HepG2 (cell line): ENCODE results near the gene HEATR5B. TPM values are rescaled to one million over a fixed set of nuclear protein-coding genes. Genes with fewer than 3 reads are reported as not detected.

Source experiments
- ATF7 ChIP-seq, 2 experiments: fragments of 450-650 bp in 1 of 2; sonication (generic) in 1 of 2; formaldehyde crosslinking in 1 of 2; IDR thresholded peaks; 2 replicates each; pipeline versions ENCODE4 v1.4.0 to v1.6.1; 2016 to 2020; ENCODE audit warnings: antibody characterized with exemption in 1 of 2, mild to moderate bottlenecking in 1 of 2, missing genetic modification reagents in 1 of 2
- ATRX ChIP-seq: sonication (generic); formaldehyde crosslinking; IDR thresholded peaks from 2 replicates; pipeline ENCODE4 v1.4.0; 2020; ENCODE audit warnings: missing genetic modification reagents, borderline replicate concordance
- CEBPB ChIP-seq: IDR thresholded peaks from 2 replicates; pipeline ENCODE4 v1.6.1; 2011; ENCODE audit warnings: low read depth, low read length, improper control_type of control experiment, borderline replicate concordance
- FOSL1 ChIP-seq: sonication (generic); formaldehyde crosslinking; IDR thresholded peaks from 2 replicates; pipeline ENCODE4 v1.9.0; 2021; ENCODE audit warnings: missing genetic modification reagents, borderline replicate concordance
- GLMP ChIP-seq: sonication (generic); formaldehyde crosslinking; IDR thresholded peaks from 2 replicates; pipeline ENCODE4 v1.9.0; 2021; ENCODE audit warnings: missing genetic modification reagents, mild to moderate bottlenecking, borderline replicate concordance
- HCFC1 ChIP-seq: fragments of 150-350 bp; IDR thresholded peaks from 2 replicates; pipeline ENCODE4 v1.6.1; 2014; ENCODE audit warnings: low read depth, low read length
- HDAC6 ChIP-seq: fragments of 200-600 bp; sonication (generic); IDR thresholded peaks from 2 replicates; pipeline ENCODE4 v1.7.0; 2017; ENCODE audit warnings: mild to moderate bottlenecking, antibody characterized with exemption, low read length, low read depth
- HNRNPH1 ChIP-seq: fragments of 200-400 bp; formaldehyde crosslinking; optimal IDR thresholded peaks from 2 replicates; pipeline ENCODE3; 2017; ENCODE audit warnings: mild to moderate bottlenecking, low read depth, low read length
- KLF11 ChIP-seq: IDR thresholded peaks from 2 replicates; pipeline ENCODE4 v1.6.1; 2016; ENCODE audit warnings: missing compliant biosample characterization
- MAZ ChIP-seq, 2 experiments: sonication (generic) in 1 of 2; formaldehyde crosslinking in 1 of 2; IDR thresholded peaks; 2 replicates each; pipeline versions ENCODE4 v1.5.0 to v1.6.1; 2012 to 2020; ENCODE audit warnings: low read depth in 2 of 2, mild to moderate bottlenecking in 2 of 2, borderline replicate concordance in 1 of 2, improper control_type of control experiment in 1 of 2, low read length in 1 of 2, missing genetic modification reagents in 1 of 2, moderate library complexity in 1 of 2
- MXD3 ChIP-seq: IDR thresholded peaks from 2 replicates; pipeline ENCODE4 v1.6.1; 2016; ENCODE audit warnings: mild to moderate bottlenecking, missing biosample characterization, missing genetic modification reagents
- RBM22 ChIP-seq: fragments of 200-400 bp; formaldehyde crosslinking; optimal IDR thresholded peaks from 2 replicates; pipeline ENCODE3; 2017; ENCODE audit warnings: mild to moderate bottlenecking, low read length, moderate library complexity
- RNF2 ChIP-seq: fragments of 450-650 bp; conservative IDR thresholded peaks from 2 replicates; pipeline ENCODE4 v1.6.1; 2016; ENCODE audit warnings: low read depth
- SAP130 ChIP-seq: IDR thresholded peaks from 2 replicates; pipeline ENCODE4 v1.6.1; 2016; ENCODE audit warnings: low read depth
- SIN3B ChIP-seq: fragments of 150-350 bp; IDR thresholded peaks from 2 replicates; pipeline ENCODE4 v1.6.1; 2014; ENCODE audit warnings: low read length
- SOX13 ChIP-seq, 3 experiments: fragments of 450-650 bp in 1 of 3; sonication (generic) in 1 of 3; formaldehyde crosslinking in 1 of 3; IDR thresholded peaks in 2 of 3; conservative IDR thresholded peaks in 1 of 3; 2 replicates each; pipeline versions ENCODE4 v1.5.0 to v1.6.1; 2016 to 2020; ENCODE audit warnings: antibody characterized with exemption in 1 of 3, mild to moderate bottlenecking in 1 of 3, missing compliant biosample characterization in 1 of 3, missing genetic modification reagents in 1 of 3, moderate library complexity in 1 of 3
- TSC22D2 ChIP-seq: sonication (generic); formaldehyde crosslinking; IDR thresholded peaks from 2 replicates; pipeline ENCODE4 v1.5.1; 2020; ENCODE audit warnings: missing genetic modification reagents, mild to moderate bottlenecking, borderline replicate concordance
- ZBTB1 ChIP-seq: sonication (generic); formaldehyde crosslinking; IDR thresholded peaks from 2 replicates; pipeline ENCODE4 v1.4.0; 2020; ENCODE audit warnings: missing genetic modification reagents, borderline replicate concordance
- polyA plus RNA-seq, 8 experiments: library from polyadenylated mRNA; depleted of rRNA in 3 of 8; stranded (reverse) in 7 of 8; unstranded in 1 of 8; fragments of >200 nt; fragmentation: Illumina TruSeq in 4 of 8; extraction: Trizol in 4 of 8; gene quantifications; 2 replicates each; pipeline versions ENCODE4 v1.2.1 to v1.2.3, GENCODE V29; 2011 to 2016; ENCODE audit warnings: low read depth in 4 of 8, missing spikeins in 1 of 8, mixed read lengths in 1 of 8; ENCODE audit not compliant: insufficient read depth in 1 of 8
- total RNA-seq, 5 experiments: library from RNA; depleted of rRNA; stranded (reverse); fragments of >200 nt; fragmentation: Illumina TruSeq; extraction: Trizol; gene quantifications; 2 replicates each; pipeline ENCODE4 v1.2.3, GENCODE V29; 2016; ENCODE audit warnings: low read depth in 1 of 5
- TF ChIP-seq, protein P1 (sequence below): sonication (generic); formaldehyde crosslinking; IDR thresholded peaks from 2 replicates; pipeline ENCODE4 v1.4.0; 2020; ENCODE audit warnings: mild to moderate bottlenecking, missing genetic modification reagents
- TF ChIP-seq, protein P2 (sequence below): IDR thresholded peaks from 2 replicates; pipeline ENCODE4 v1.6.1; 2016; ENCODE audit warnings: missing compliant biosample characterization, missing genetic modification reagents, borderline replicate concordance
- TF ChIP-seq, protein P3 (sequence below): sonication (generic); formaldehyde crosslinking; IDR thresholded peaks from 2 replicates; pipeline ENCODE4 v1.4.0; 2020; ENCODE audit warnings: low read depth, mild to moderate bottlenecking, missing genetic modification reagents

Gene HEATR5B
- total and polyA plus RNA-seq, 2 of the 13 experiments (the other 11 are each of a cell fraction or from before 2014, with no cell fraction given): 12.7 to 16.3 TPM

GRCh38 chr2:37083873-37084794 is at the start of gene HEATR5B, which contains the start of gene GPATCH11 (continued):
- TF ChIP-seq, protein P1, sequence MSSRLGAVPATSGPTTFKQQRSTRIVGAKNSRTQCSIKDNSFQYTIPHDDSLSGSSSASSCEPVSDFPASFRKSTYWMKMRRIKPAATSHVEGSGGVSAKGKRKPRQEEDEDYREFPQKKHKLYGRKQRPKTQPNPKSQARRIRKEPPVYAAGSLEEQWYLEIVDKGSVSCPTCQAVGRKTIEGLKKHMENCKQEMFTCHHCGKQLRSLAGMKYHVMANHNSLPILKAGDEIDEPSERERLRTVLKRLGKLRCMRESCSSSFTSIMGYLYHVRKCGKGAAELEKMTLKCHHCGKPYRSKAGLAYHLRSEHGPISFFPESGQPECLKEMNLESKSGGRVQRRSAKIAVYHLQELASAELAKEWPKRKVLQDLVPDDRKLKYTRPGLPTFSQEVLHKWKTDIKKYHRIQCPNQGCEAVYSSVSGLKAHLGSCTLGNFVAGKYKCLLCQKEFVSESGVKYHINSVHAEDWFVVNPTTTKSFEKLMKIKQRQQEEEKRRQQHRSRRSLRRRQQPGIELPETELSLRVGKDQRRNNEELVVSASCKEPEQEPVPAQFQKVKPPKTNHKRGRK: no peak
- TF ChIP-seq, protein P2, sequence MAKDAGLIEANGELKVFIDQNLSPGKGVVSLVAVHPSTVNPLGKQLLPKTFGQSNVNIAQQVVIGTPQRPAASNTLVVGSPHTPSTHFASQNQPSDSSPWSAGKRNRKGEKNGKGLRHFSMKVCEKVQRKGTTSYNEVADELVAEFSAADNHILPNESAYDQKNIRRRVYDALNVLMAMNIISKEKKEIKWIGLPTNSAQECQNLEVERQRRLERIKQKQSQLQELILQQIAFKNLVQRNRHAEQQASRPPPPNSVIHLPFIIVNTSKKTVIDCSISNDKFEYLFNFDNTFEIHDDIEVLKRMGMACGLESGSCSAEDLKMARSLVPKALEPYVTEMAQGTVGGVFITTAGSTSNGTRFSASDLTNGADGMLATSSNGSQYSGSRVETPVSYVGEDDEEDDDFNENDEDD: peak; percentile 81; the same call in 1 of the 2 replicates
- TF ChIP-seq CEBPB: peak; percentile 99
- TF ChIP-seq HCFC1: 0 out of 2 replicates have a peak, but pooled peaks have one; percentile 6
- TF ChIP-seq FOSL1 (CRISPR knock-in tag): no peak
- no peak; the same call in 1 of the 2 replicates for TF ChIP-seq RNF2
- no peak for TF ChIP-seq RBM22
- peak; percentile 98 for TF ChIP-seq SAP130
- TF ChIP-seq SOX13 (IDR thresholded peaks at IDR 0.05): no peak
- TF ChIP-seq SOX13 (CRISPR knock-in tag; conservative IDR thresholded peaks at IDR 0.05 in 1 of 2, IDR thresholded peaks at IDR 0.05 in 1 of 2): no peak; a peak in 1 of 4 replicates
- TF ChIP-seq MXD3 (CRISPR knock-in tag): no peak
- no peak for TF ChIP-seq HDAC6
- TF ChIP-seq, protein P3, sequence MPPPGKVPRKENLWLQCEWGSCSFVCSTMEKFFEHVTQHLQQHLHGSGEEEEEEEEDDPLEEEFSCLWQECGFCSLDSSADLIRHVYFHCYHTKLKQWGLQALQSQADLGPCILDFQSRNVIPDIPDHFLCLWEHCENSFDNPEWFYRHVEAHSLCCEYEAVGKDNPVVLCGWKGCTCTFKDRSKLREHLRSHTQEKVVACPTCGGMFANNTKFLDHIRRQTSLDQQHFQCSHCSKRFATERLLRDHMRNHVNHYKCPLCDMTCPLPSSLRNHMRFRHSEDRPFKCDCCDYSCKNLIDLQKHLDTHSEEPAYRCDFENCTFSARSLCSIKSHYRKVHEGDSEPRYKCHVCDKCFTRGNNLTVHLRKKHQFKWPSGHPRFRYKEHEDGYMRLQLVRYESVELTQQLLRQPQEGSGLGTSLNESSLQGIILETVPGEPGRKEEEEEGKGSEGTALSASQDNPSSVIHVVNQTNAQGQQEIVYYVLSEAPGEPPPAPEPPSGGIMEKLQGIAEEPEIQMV (CRISPR knock-in tag): 0 out of 2 replicates have a peak, but pooled peaks have one; percentile 65
- TF ChIP-seq KLF11 (CRISPR knock-in tag): no peak
- 0 out of 2 replicates have a peak, but pooled peaks have one; percentile 91 for TF ChIP-seq ATRX
- TF ChIP-seq GLMP: no peak
- no peak for TF ChIP-seq ATF7 (IDR thresholded peaks at IDR 0.05)
- no peak for TF ChIP-seq ATF7 (CRISPR knock-in tag; IDR thresholded peaks at IDR 0.05)
- TF ChIP-seq TSC22D2 (CRISPR knock-in tag): no peak
- peak; percentile 29; the same call in 1 of the 2 replicates for TF ChIP-seq MAZ (IDR thresholded peaks at IDR 0.05; ENCODE audit: borderline replicate concordance, low read depth, low read length)
- TF ChIP-seq MAZ (CRISPR knock-in tag; IDR thresholded peaks at IDR 0.05; ENCODE audit: low read depth): peak; percentile 78; the same call in 1 of the 2 replicates
- peak; percentile 4 for TF ChIP-seq HNRNPH1
- TF ChIP-seq SIN3B: 0 out of 2 replicates have a peak, but pooled peaks have one; percentile 14
- no peak for TF ChIP-seq ZBTB1 (CRISPR knock-in tag)
